HG03103 (cell line): ENCODE measurements around the gene INKA2.

ENCODE experiments used
- ATAC-seq: cut with Tn5 transposase; IDR thresholded peaks from one replicate; pipeline ENCODE4 v1.9.1; 2021; ENCODE audit warnings: low read depth; ENCODE audit not compliant: unreplicated experiment

Gene INKA2

GRCh38 chr1:111707906-111708305 is 31.3 kb downstream of the INKA2 start:
- ATAC-seq: no peak

GRCh38 chr1:111706921-111707320 is 32.3 kb downstream of the INKA2 start:
- no peak for ATAC-seq

- no peak for ATAC-seq
These were observed 33.4 kb downstream of the INKA2 start for GRCh38 chr1:111705841-111706240.

GRCh38 chr1:111704776-111705175 is 34.4 kb downstream of the INKA2 start:
- ATAC-seq: no peak

- ATAC-seq: no peak
These were observed 35.0 kb downstream of the INKA2 start for GRCh38 chr1:111704240-111704639.

GRCh38 chr1:111702504-111703050 is 36.6 kb downstream of the INKA2 start:
- ATAC-seq: no peak

GRCh38 chr1:111699268-111699667 is 39.9 kb downstream of the INKA2 start:
- no peak for ATAC-seq

GRCh38 chr1:111696330-111696729 is 42.9 kb downstream of the INKA2 start:
- no peak for ATAC-seq

- no peak for ATAC-seq
These were observed 43.4 kb downstream of the INKA2 start for GRCh38 chr1:111695801-111696200.

GRCh38 chr1:111691886-111692285 is 47.3 kb downstream of the INKA2 start:
- no peak for ATAC-seq

- no peak for ATAC-seq
These were observed 48.9 kb downstream of the INKA2 start for GRCh38 chr1:111690306-111690617.
